Tibial artery (tissue), 4 donors: ENCODE data around the gene ABCG8.

ENCODE experiments used
- DNase-seq, 2 donors: peaks; one replicate each; pipeline ENCODE4 v3.0.0-alpha.2; 2019
- H3K27ac ChIP-seq, 2 donors: fragments of 200-600 bp; sonication (generic) in 1 of 2; 1 replicate in 1 of 2; 2 replicates in 1 of 2; pipeline ENCODE4 v1.5.1; 2018 to 2019; ENCODE audit warnings: mild to moderate bottlenecking in 1 of 2
- H3K27me3 ChIP-seq, 2 donors: fragments of 200-600 bp; sonication (generic) in 1 of 2; one replicate each; pipeline versions ENCODE4 v1.5.1 to v1.6.0; 2016 to 2019
- H3K36me3 ChIP-seq, 3 donors: fragments of 200-600 bp; sonication (generic) in 2 of 3; one replicate each; pipeline ENCODE4 v1.5.1; 2016 to 2019; ENCODE audit warnings: mild to moderate bottlenecking in 2 of 3
- H3K4me1 ChIP-seq, 4 donors: fragments of 200-600 bp; sonication (generic) in 2 of 4; 1 replicate in 3 of 4; 2 replicates in 1 of 4; pipeline ENCODE4 v1.5.1; 2016 to 2019
- H3K4me3 ChIP-seq, 2 donors: fragments of 200-600 bp; sonication (generic) in 1 of 2; 1 replicate in 1 of 2; 2 replicates in 1 of 2; pipeline ENCODE4 v1.5.1; 2018 to 2019; ENCODE audit warnings: mild to moderate bottlenecking in 2 of 2
- H3K9me3 ChIP-seq, 3 donors: fragments of 200-600 bp; sonication (generic) in 1 of 3; one replicate each; pipeline ENCODE4 v1.5.1; 2016 to 2019
- CTCF ChIP-seq, 2 experiments: fragments of 200-600 bp in 1 of 2; fragments of 450-650 bp in 1 of 2; IDR thresholded peaks; one replicate each; pipeline ENCODE4 v1.5.1; 2017 to 2019; ENCODE audit warnings: antibody characterized with exemption in 2 of 2, mild to moderate bottlenecking in 1 of 2, moderate library complexity in 1 of 2
- intact Hi-C: fragments of 100-400 bp; cut with DNase I; formaldehyde crosslinking; loops from one replicate; pipeline ENCODE4 v1.15.0; 2023; ENCODE audit warnings: low total_unique reads

Gene ABCG8

DNA sequence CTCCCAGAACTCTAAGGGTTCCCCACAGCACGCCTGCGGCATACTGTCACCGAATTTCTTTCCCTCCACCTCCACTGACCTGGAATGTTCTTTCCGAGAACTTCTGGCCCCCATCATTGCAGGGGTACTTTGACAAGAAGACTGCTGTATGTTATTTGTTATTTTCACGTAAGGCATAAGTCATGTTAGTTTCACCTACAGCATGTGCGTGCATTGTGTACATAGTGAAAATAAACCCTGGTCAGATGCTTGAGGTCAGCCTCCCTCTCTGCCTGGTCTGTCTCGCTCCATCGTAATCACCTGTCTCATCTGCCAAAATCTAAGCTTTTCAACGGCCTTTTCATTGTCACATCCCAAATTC is 4.1 kb downstream of the ABCG8 start:
- Histone ChIP-seq H3K27me3 (peaks cover 0 to 7% of the 10 kb centered on the region in 2 donors), H3K4me1 (no peaks in the 10 kb centered on the region), H3K27ac (no peak overlapping the region), H3K9me3 (no peaks in the 10 kb centered on the region), H3K4me3 (no peak overlapping the region), H3K36me3 (no peaks in the 10 kb centered on the region)
- no peak for TF ChIP-seq CTCF (IDR thresholded peaks at IDR 0.05)
- DNase-seq, result no peak
- intact Hi-C loops, result no loop called here

- no peak overlapping the region for H3K4me3 ChIP-seq
- H3K36me3 ChIP-seq, result no peaks in the 10 kb centered on the region
- no peak overlapping the region for H3K27ac ChIP-seq
- no peak for TF ChIP-seq CTCF (IDR thresholded peaks at IDR 0.05)
- intact Hi-C loops, result no loop called here
- H3K9me3 ChIP-seq, result no peaks in the 10 kb centered on the region
- DNase-seq, result no peak
- H3K4me1 ChIP-seq, result no peaks in the 10 kb centered on the region
- no peaks in the 10 kb centered on the region for H3K27me3 ChIP-seq
These were observed 6.4 kb downstream of the ABCG8 start for GRCh38 chr2:43845181-43845580.

GRCh38 chr2:43846140-43846793 is 7.5 kb downstream of the ABCG8 start:
- Histone ChIP-seq H3K36me3 (no peaks in the 10 kb centered on the region), H3K27ac (no peak overlapping the region), H3K27me3 (peaks cover 0 to 2% of the 10 kb centered on the region in 2 donors), H3K4me1 (no peaks in the 10 kb centered on the region), H3K9me3 (no peaks in the 10 kb centered on the region), H3K4me3 (no peak overlapping the region)
- no peak for DNase-seq
- TF ChIP-seq CTCF (IDR thresholded peaks at IDR 0.05), result no peak
- intact Hi-C loops, result no loop called here

DNA sequence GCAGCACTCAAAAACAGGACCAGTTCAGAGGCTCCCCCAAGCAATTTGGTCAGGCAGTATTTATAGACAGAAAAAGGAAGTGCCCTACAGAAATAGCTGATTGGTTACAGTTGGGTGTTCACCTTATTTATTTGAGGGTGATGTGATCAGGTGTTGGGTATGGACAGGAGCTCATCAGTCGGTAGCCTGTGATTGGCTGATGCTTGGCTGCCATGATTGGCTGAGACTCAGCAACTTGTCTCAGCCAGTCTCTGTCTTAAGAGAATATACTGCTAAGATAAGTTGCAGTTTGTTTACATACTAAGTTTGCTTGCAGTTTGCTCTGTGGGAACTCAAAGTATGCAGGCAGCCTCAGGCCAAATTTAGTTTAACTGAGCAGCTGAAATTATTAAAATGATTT is 9.4 kb downstream of the ABCG8 start:
- H3K4me1 ChIP-seq, result no peaks in the 10 kb centered on the region
- intact Hi-C loops, result no loop called here
- no peak overlapping the region for H3K27ac ChIP-seq
- no peak overlapping the region for H3K4me3 ChIP-seq
- no peaks in the 10 kb centered on the region for H3K9me3 ChIP-seq
- peaks cover 0 to 20% of the 10 kb centered on the region in 2 donors for H3K27me3 ChIP-seq
- TF ChIP-seq CTCF (IDR thresholded peaks at IDR 0.05), result no peak
- no peaks in the 10 kb centered on the region for H3K36me3 ChIP-seq
- DNase-seq, result no peak

- Histone ChIP-seq H3K27ac (no peak overlapping the region), H3K9me3 (no peaks in the 10 kb centered on the region), H3K36me3 (no peaks in the 10 kb centered on the region), H3K4me3 (no peak overlapping the region), H3K4me1 (no peaks in the 10 kb centered on the region), H3K27me3 (peaks cover 0 to 42% of the 10 kb centered on the region in 2 donors)
- intact Hi-C loops, result no loop called here
- DNase-seq, result peak in 1 of 2 donors; percentile 11
- TF ChIP-seq CTCF (IDR thresholded peaks at IDR 0.05), result no peak
These were observed 12.5 kb downstream of the ABCG8 start for GRCh38 chr2:43851011-43851980.
